ENCODE results near the gene DGLUCY. TPM values are rescaled to one million over a fixed set of nuclear protein-coding genes. Genes with fewer than 3 reads are reported as not detected.

Gene DGLUCY
- total RNA-seq, 1 experiment from 2014 or later = 54.8 TPM

GRCh38 chr14:91078095-91078737 is 35.7 kb upstream of the DGLUCY start:
- Mint-ChIP-seq H3K27ac (ENCODE audit: unreplicated experiment) (no peak overlapping the region), H3K27me3 (ENCODE audit: insufficient read depth, unreplicated experiment) (no peaks in the 10 kb centered on the region), H3K4me3 (ENCODE audit: unreplicated experiment) (no peak overlapping the region), H3K36me3 (ENCODE audit: insufficient read depth, unreplicated experiment) (no peaks in the 10 kb centered on the region), H3K9me3 (ENCODE audit: unreplicated experiment) (no peaks in the 10 kb centered on the region), H3K4me1 (ENCODE audit: low read depth, unreplicated experiment) (no peaks in the 10 kb centered on the region)
- intact Hi-C loops (cut with micrococcal nuclease; ENCODE audit: unreplicated experiment) = no loop called here
- Histone ChIP-seq H3K36me3 (ENCODE audit: control insufficient read depth, insufficient read depth, low read length) (no peaks in the 10 kb centered on the region), H3K4me3 (ENCODE audit: low read depth, low read length) (no peak overlapping the region), H3K4me1 (peaks cover 12% of the 10 kb centered on the region), H3K27me3 (replicated peaks; ENCODE audit: control insufficient read depth, insufficient read depth, low read length) (no peaks in the 10 kb centered on the region), H3K9me3 (no peaks in the 10 kb centered on the region)
- no TSS peak for BruUV-seq (replicated peaks)
- POLR2A ChIA-PET = no interaction called here
- TF ChIP-seq CTCF (IDR thresholded peaks at IDR 0.05; ENCODE audit: insufficient read depth in 1 of 2, low read depth in 1 of 2, low read length in 1 of 2, severe bottlenecking in 1 of 2, unreplicated experiment in 1 of 2) = no peak
- no peak for DNase-seq
- CTCF ChIA-PET = no interaction called here

GRCh38 chr14:91080071-91080470 is 33.8 kb upstream of the DGLUCY start:
- CTCF ChIA-PET = no interaction called here

GRCh38 chr14:91082282-91082681 is 31.6 kb upstream of the DGLUCY start:
- Mint-ChIP-seq H3K4me3 (ENCODE audit: unreplicated experiment) (no peak overlapping the region), H3K36me3 (ENCODE audit: insufficient read depth, unreplicated experiment) (no peaks in the 10 kb centered on the region), H3K27ac (ENCODE audit: unreplicated experiment) (no peak overlapping the region), H3K4me1 (ENCODE audit: low read depth, unreplicated experiment) (peaks cover 2% of the 10 kb centered on the region), H3K27me3 (ENCODE audit: insufficient read depth, unreplicated experiment) (no peaks in the 10 kb centered on the region), H3K9me3 (ENCODE audit: unreplicated experiment) (no peaks in the 10 kb centered on the region)
- no peaks in the 10 kb centered on the region for H3K27me3 ChIP-seq (replicated peaks; ENCODE audit: control insufficient read depth, insufficient read depth, low read length)
- H3K9me3 ChIP-seq = no peaks in the 10 kb centered on the region
- CTCF ChIA-PET = no interaction called here
- intact Hi-C loops (cut with micrococcal nuclease; ENCODE audit: unreplicated experiment) = no loop called here
- no TSS peak for BruUV-seq (replicated peaks)
- no peak overlapping the region for H3K4me3 ChIP-seq (ENCODE audit: low read depth, low read length)
- peaks cover 12% of the 10 kb centered on the region for H3K4me1 ChIP-seq
- POLR2A ChIA-PET = interaction anchor here (0.6 to 1.0 kb wide), 2 partner anchors 20 to 22 kb away, joined by 4 to 6 read pairs; partner anchors contain the start of gene RPS6KA5
- H3K36me3 ChIP-seq (ENCODE audit: control insufficient read depth, insufficient read depth, low read length) = no peaks in the 10 kb centered on the region
- no peak for TF ChIP-seq CTCF (IDR thresholded peaks at IDR 0.05; ENCODE audit: insufficient read depth in 1 of 2, low read depth in 1 of 2, low read length in 1 of 2, severe bottlenecking in 1 of 2, unreplicated experiment in 1 of 2)
- no peak for DNase-seq

More at GRCh38 chr14:91080071-91080470, 33.8 kb upstream of the DGLUCY start:
- H3K36me3 Mint-ChIP-seq (ENCODE audit: insufficient read depth, unreplicated experiment) = no peaks in the 10 kb centered on the region
- no peaks in the 10 kb centered on the region for H3K27me3 Mint-ChIP-seq (ENCODE audit: insufficient read depth, unreplicated experiment)
- no peak for TF ChIP-seq CTCF (IDR thresholded peaks at IDR 0.05; ENCODE audit: insufficient read depth in 1 of 2, low read depth in 1 of 2, low read length in 1 of 2, severe bottlenecking in 1 of 2, unreplicated experiment in 1 of 2)
- H3K27ac Mint-ChIP-seq (ENCODE audit: unreplicated experiment) = no peak overlapping the region
- peaks cover 12% of the 10 kb centered on the region for H3K4me1 ChIP-seq
- POLR2A ChIA-PET = no interaction called here
- H3K4me1 Mint-ChIP-seq (ENCODE audit: low read depth, unreplicated experiment) = no peaks in the 10 kb centered on the region
- BruUV-seq (replicated peaks) = no TSS peak
- H3K4me3 Mint-ChIP-seq (ENCODE audit: unreplicated experiment) = no peak overlapping the region
- H3K4me3 ChIP-seq (ENCODE audit: low read depth, low read length) = no peak overlapping the region
- intact Hi-C loops (cut with micrococcal nuclease; ENCODE audit: unreplicated experiment) = no loop called here
- H3K27me3 ChIP-seq (replicated peaks; ENCODE audit: control insufficient read depth, insufficient read depth, low read length) = no peaks in the 10 kb centered on the region
- no peak for DNase-seq
- no peaks in the 10 kb centered on the region for H3K36me3 ChIP-seq (ENCODE audit: control insufficient read depth, insufficient read depth, low read length)
- no peaks in the 10 kb centered on the region for H3K9me3 Mint-ChIP-seq (ENCODE audit: unreplicated experiment)
- H3K9me3 ChIP-seq = no peaks in the 10 kb centered on the region

All from Caco-2 (cell line).